HG03175 (cell line): ENCODE results near the gene IFT122.
"Not testable (repeated sequence)": the region's sequence is repeated elsewhere in the genome, so short reads cannot be mapped to it uniquely, and the experiment has no call there.

Experiments used
- ATAC-seq: cut with Tn5 transposase; IDR thresholded peaks from one replicate; pipeline ENCODE4 v1.9.1; 2021; ENCODE audit warnings: mild to moderate bottlenecking, moderate library complexity; ENCODE audit not compliant: unreplicated experiment

IFT122 gene

GRCh38 chr3:129494499-129494898, 54.5 kb downstream of the IFT122 start:
- ATAC-seq, result not testable (repeated sequence)

- not testable (repeated sequence) for ATAC-seq
Observed at GRCh38 chr3:129495006-129495639, 55.1 kb downstream of the IFT122 start.

- not testable (repeated sequence) for ATAC-seq
Observed at GRCh38 chr3:129497876-129498275, 57.9 kb downstream of the IFT122 start.

GRCh38 chr3:129498603-129499488, 58.8 kb downstream of the IFT122 start:
- not testable (repeated sequence) for ATAC-seq

GRCh38 chr3:129499604-129500333, 59.7 kb downstream of the IFT122 start:
- not testable (repeated sequence) for ATAC-seq

GRCh38 chr3:129500334-129500658, 60.3 kb downstream of the IFT122 start:
- ATAC-seq, result no peak

GRCh38 chr3:129501630-129502029, 61.6 kb downstream of the IFT122 start:
- ATAC-seq, result no peak

GRCh38 chr3:129502641-129503408, 62.8 kb downstream of the IFT122 start:
- no peak for ATAC-seq

- ATAC-seq, result no peak
Observed at GRCh38 chr3:129503471-129504291, 63.7 kb downstream of the IFT122 start.

- no peak for ATAC-seq
Observed at GRCh38 chr3:129504471-129505100, 64.6 kb downstream of the IFT122 start.

GRCh38 chr3:129505341-129505740, 65.3 kb downstream of the IFT122 start:
- no peak for ATAC-seq

- no peak for ATAC-seq
Observed at GRCh38 chr3:129506231-129506742, 66.3 kb downstream of the IFT122 start.

- no peak for ATAC-seq
Observed at GRCh38 chr3:129507181-129507831, 67.3 kb downstream of the IFT122 start.

GRCh38 chr3:129512595-129512994, 72.6 kb downstream of the IFT122 start:
- no peak for ATAC-seq

GRCh38 chr3:129513705-129514104, 73.7 kb downstream of the IFT122 start:
- ATAC-seq, result no peak

- ATAC-seq, result no peak
Observed at GRCh38 chr3:129514110-129514509, 74.1 kb downstream of the IFT122 start.

- no peak for ATAC-seq
Observed at GRCh38 chr3:129514563-129514962, 74.5 kb downstream of the IFT122 start.

GRCh38 chr3:129515108-129515820, 75.2 kb downstream of the IFT122 start:
- not testable (repeated sequence) for ATAC-seq
